Activated T-cell treated with anti-CD3 and anti-CD28 coated beads, Interleukin-2, amount 50 U/mL, for 72 hours (primary cell): ENCODE measurements around the gene HRH3. TPM values are rescaled to one million over a fixed set of nuclear protein-coding genes. Genes with fewer than 3 reads are reported as not detected.

Experiments
- ATAC-seq, 2 donors: fragments of 150-1000 bp; cut with Tn5 transposase; replicated peaks in 1 of 2; 2 replicates each; pipeline ENCODE4 v1.10.0; 2021; ENCODE audit warnings: moderate library complexity in 2 of 2, mild to moderate bottlenecking in 1 of 2
- DNase-seq, 2 donors: peaks; one replicate each; pipeline ENCODE4 v3.0.0; 2021 to 2022; ENCODE audit warnings: mixed read lengths in 1 of 2
- H3K27ac Mint-ChIP-seq: one replicate; pipeline ENCODE4 v1.8.0; 2022; ENCODE audit warnings: mild to moderate bottlenecking, moderate library complexity, mixed read lengths
- H3K27me3 Mint-ChIP-seq: one replicate; pipeline ENCODE4 v1.8.0; 2022; ENCODE audit warnings: low read depth, mixed read lengths
- H3K36me3 Mint-ChIP-seq, 2 donors: one replicate each; pipeline ENCODE4 v1.8.0; 2022; ENCODE audit warnings: mixed read lengths in 2 of 2, mild to moderate bottlenecking in 1 of 2; ENCODE audit not compliant: insufficient read depth in 2 of 2
- H3K4me1 Mint-ChIP-seq: one replicate; pipeline ENCODE4 v1.8.0; 2022; ENCODE audit warnings: low read depth, mixed read lengths
- H3K4me3 Mint-ChIP-seq, 2 donors: one replicate each; pipeline ENCODE4 v1.8.0; 2022; ENCODE audit warnings: mild to moderate bottlenecking in 2 of 2, mixed read lengths in 2 of 2, moderate library complexity in 2 of 2
- H3K9me3 Mint-ChIP-seq, 2 donors: one replicate each; pipeline ENCODE4 v1.8.0; 2022; ENCODE audit warnings: mixed read lengths in 2 of 2
- total RNA-seq, 2 donors: library from RNA; stranded (reverse); gene quantifications; one replicate each; pipeline ENCODE4 v1.2.3, GENCODE V29; 2022

Gene HRH3
- total RNA-seq, 2 donors from 2014 or later, result not detected

GRCh38 chr20:62240020-62240685 is 20.1 kb upstream of the HRH3 start:
- ATAC-seq (no peak), DNase-seq (no peak)
- H3K4me1 Mint-ChIP-seq, result peaks cover 29% of the 10 kb centered on the region
- H3K36me3 Mint-ChIP-seq, result no peaks in the 10 kb centered on the region
- H3K4me3 Mint-ChIP-seq, result peak overlapping the region; percentile 80 to 88
- H3K27ac Mint-ChIP-seq, result peak overlapping the region; percentile 65
- H3K9me3 Mint-ChIP-seq, result no peaks in the 10 kb centered on the region
- no peaks in the 10 kb centered on the region for H3K27me3 Mint-ChIP-seq

- Mint-ChIP-seq H3K36me3 (no peaks in the 10 kb centered on the region), H3K27me3 (no peaks in the 10 kb centered on the region), H3K4me1 (peaks cover 29% of the 10 kb centered on the region), H3K4me3 (peak overlapping the region; percentile 80 to 88), H3K27ac (peak overlapping the region; percentile 81), H3K9me3 (no peaks in the 10 kb centered on the region)
- DNase-seq (no peak), ATAC-seq (no peak)
These were observed 19.3 kb upstream of the HRH3 start for GRCh38 chr20:62239278-62239879.

- ATAC-seq, result peak; percentile 0 to 1
These were observed 18.6 kb upstream of the HRH3 start for GRCh38 chr20:62238569-62239277.

GRCh38 chr20:62237801-62238568 is 17.9 kb upstream of the HRH3 start, which contains the start of gene OSBPL2:
Gene OSBPL2 (plus strand): TSS chr20:62238521. CDS start chr20:62256185, 17,664 bp downstream.
- DNase-seq, result peak; percentile 100
- peaks cover 28% of the 10 kb centered on the region for H3K4me1 Mint-ChIP-seq
- H3K27ac Mint-ChIP-seq, result peak within 1 kb of the TSS; percentile 81
- ATAC-seq, result peak; percentile 98
- no peaks in the 10 kb centered on the region for H3K36me3 Mint-ChIP-seq
- no peaks in the 10 kb centered on the region for H3K27me3 Mint-ChIP-seq
- H3K9me3 Mint-ChIP-seq, result no peaks in the 10 kb centered on the region
- peak within 1 kb of the TSS; percentile 87 to 88 for H3K4me3 Mint-ChIP-seq

More at GRCh38 chr20:62238569-62239277, 18.6 kb upstream of the HRH3 start:
- Mint-ChIP-seq H3K4me3 (peak overlapping the region; percentile 80 to 88), H3K36me3 (no peaks in the 10 kb centered on the region), H3K27me3 (no peaks in the 10 kb centered on the region), H3K27ac (peak overlapping the region; percentile 81), H3K4me1 (peaks cover 29% of the 10 kb centered on the region), H3K9me3 (no peaks in the 10 kb centered on the region)
- no peak for DNase-seq

GRCh38 chr20:62237514-62237800 is 17.4 kb upstream of the HRH3 start:
- Mint-ChIP-seq H3K9me3 (no peaks in the 10 kb centered on the region), H3K4me3 (peak overlapping the region; percentile 80 to 87), H3K36me3 (no peaks in the 10 kb centered on the region), H3K27me3 (no peaks in the 10 kb centered on the region), H3K27ac (no peak overlapping the region), H3K4me1 (peaks cover 22% of the 10 kb centered on the region)
- DNase-seq, result no peak
- no peak for ATAC-seq

GRCh38 chr20:62236766-62237513 is 16.9 kb upstream of the HRH3 start:
- no peaks in the 10 kb centered on the region for H3K36me3 Mint-ChIP-seq
- H3K27me3 Mint-ChIP-seq, result no peaks in the 10 kb centered on the region
- no peak overlapping the region for H3K27ac Mint-ChIP-seq
- peaks cover 22% of the 10 kb centered on the region for H3K4me1 Mint-ChIP-seq
- ATAC-seq (no peak), DNase-seq (no peak)
- H3K4me3 Mint-ChIP-seq, result no peak overlapping the region
- H3K9me3 Mint-ChIP-seq, result no peaks in the 10 kb centered on the region

- H3K4me3 Mint-ChIP-seq, result no peak overlapping the region
- H3K9me3 Mint-ChIP-seq, result no peaks in the 10 kb centered on the region
- peaks cover 22% of the 10 kb centered on the region for H3K4me1 Mint-ChIP-seq
- H3K27ac Mint-ChIP-seq, result no peak overlapping the region
- DNase-seq (no peak), ATAC-seq (no peak)
- no peaks in the 10 kb centered on the region for H3K36me3 Mint-ChIP-seq
- no peaks in the 10 kb centered on the region for H3K27me3 Mint-ChIP-seq
These were observed 16.1 kb upstream of the HRH3 start for GRCh38 chr20:62236200-62236599.

- DNase-seq (no peak), ATAC-seq (no peak)
- Mint-ChIP-seq H3K9me3 (no peaks in the 10 kb centered on the region), H3K4me1 (peaks cover 22% of the 10 kb centered on the region), H3K4me3 (no peak overlapping the region), H3K27ac (no peak overlapping the region), H3K27me3 (no peaks in the 10 kb centered on the region), H3K36me3 (no peaks in the 10 kb centered on the region)
These were observed 15.7 kb upstream of the HRH3 start for GRCh38 chr20:62235777-62236157.

- Mint-ChIP-seq H3K4me1 (peaks cover 19% of the 10 kb centered on the region), H3K36me3 (no peaks in the 10 kb centered on the region), H3K9me3 (no peaks in the 10 kb centered on the region), H3K27me3 (no peaks in the 10 kb centered on the region), H3K27ac (no peak overlapping the region), H3K4me3 (no peak overlapping the region)
- DNase-seq (no peak), ATAC-seq (no peak)
These were observed 15.1 kb upstream of the HRH3 start for GRCh38 chr20:62235001-62235776.

- Mint-ChIP-seq H3K27ac (no peak overlapping the region), H3K27me3 (no peaks in the 10 kb centered on the region), H3K9me3 (no peaks in the 10 kb centered on the region), H3K4me1 (peaks cover 11% of the 10 kb centered on the region), H3K36me3 (no peaks in the 10 kb centered on the region), H3K4me3 (no peak overlapping the region)
- ATAC-seq (no peak), DNase-seq (no peak)
These were observed 14.3 kb upstream of the HRH3 start for GRCh38 chr20:62234339-62234738.

GRCh38 chr20:62233684-62234083 is 13.6 kb upstream of the HRH3 start:
- ATAC-seq (no peak), DNase-seq (no peak)
- peaks cover 7% of the 10 kb centered on the region for H3K4me1 Mint-ChIP-seq
- no peaks in the 10 kb centered on the region for H3K27me3 Mint-ChIP-seq
- no peak overlapping the region for H3K4me3 Mint-ChIP-seq
- no peaks in the 10 kb centered on the region for H3K9me3 Mint-ChIP-seq
- H3K27ac Mint-ChIP-seq, result no peak overlapping the region
- no peaks in the 10 kb centered on the region for H3K36me3 Mint-ChIP-seq
